ENCODE results near the gene SNIP1.

DNA sequence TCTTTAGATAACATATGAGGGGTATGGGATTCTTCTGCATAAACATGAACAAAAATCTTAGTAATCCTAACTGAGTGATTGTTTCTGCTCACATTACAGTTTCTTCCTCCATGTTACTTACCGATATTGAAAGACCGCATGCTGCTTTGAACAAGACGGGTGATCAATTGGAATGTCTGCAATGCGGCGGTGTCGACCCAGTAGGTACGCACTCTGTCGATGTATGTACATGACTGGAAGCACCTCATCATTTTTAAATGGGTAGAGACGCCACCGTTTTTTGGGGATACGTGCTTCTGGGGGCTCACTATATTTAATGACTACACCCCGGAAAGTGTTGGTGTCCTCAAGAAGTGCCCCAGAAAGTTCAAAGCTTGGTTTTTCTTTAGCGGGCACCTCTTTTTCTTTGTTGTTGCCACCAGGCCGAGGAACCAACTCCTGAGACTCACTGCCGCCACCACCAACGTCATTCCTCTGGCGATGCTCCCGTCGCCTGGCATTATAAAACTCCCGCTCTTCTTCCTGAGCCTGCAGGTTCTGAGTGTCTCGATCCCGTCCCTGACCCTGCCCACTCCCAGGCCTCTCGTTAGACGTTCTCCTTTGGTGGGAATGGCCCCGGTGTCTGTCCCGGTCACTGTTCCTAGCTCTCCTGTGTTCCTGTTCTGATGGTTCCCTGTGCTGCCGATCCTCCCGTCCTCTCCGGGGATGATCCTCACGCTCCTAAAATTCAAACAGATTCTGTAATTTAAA is 13.9 kb downstream of the SNIP1 start:
- TF ChIP-seq CTCF (conservative IDR thresholded peaks at IDR 0.05; ENCODE audit: low read depth, low read length) (no peak), EZH2 (IDR thresholded peaks at IDR 0.05; ENCODE audit: borderline replicate concordance, low read depth, low read length, poor library complexity, severe bottlenecking) (no peak)

Data from A673 (cell line).